ENCODE results near the gene MYMX.

The MYMX gene

DNA sequence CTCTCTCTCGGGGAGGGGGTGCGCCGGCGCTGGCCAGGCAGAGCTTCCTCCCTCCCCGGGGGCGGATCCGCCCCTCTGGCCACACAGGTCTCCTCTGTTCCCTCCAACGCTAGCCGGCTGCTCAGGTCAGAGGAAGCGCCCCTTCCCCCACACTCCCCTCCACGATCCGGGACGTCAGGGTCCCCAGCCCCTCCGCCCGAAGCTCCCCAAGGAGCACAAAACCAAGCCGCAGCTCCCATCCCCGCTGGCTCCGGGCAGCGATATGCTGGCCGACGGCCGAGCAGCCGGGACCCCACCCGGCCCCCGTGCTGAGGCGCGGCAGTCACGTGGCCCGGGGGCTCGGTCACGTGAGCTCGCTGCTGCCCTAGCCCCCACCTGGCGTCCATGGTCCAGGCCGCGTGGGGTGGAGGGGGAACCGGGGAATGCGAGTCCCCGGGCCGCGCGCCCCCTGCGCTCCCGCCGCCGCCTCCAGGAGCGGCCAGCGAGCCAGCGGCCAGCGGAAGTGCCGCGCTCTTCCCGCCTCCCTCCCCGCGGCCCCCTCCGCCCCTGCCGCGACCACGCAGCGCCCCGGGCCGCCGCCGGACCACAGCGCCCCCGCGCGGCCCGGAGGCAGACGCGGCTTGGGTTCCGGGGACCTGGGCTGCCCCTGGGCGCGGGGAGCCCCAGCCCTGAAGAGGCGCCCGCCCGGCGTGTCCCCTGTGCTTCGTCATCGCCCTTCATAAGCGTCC, 40.5 kb downstream of the MYMX start, which contains the start of gene SLC35B2:
Gene SLC35B2 (minus strand): TSS at position 504 of the 728 bp plus-strand sequence. CDS start 118 bp downstream, at position 386.
- TF ChIP-seq ZFP3 (CRISPR knock-in tag; IDR thresholded peaks at IDR 0.05) (0 out of 2 replicates have a peak, but pooled peaks have one; percentile 19), CSDC2 (CRISPR knock-in tag; IDR thresholded peaks at IDR 0.05) (0 out of 2 replicates have a peak, but pooled peaks have one; percentile 23), ZNF70 (CRISPR knock-in tag; IDR thresholded peaks at IDR 0.05) (no peak), OSR1 (CRISPR knock-in tag; IDR thresholded peaks at IDR 0.05) (no peak), TOX (CRISPR knock-in tag; IDR thresholded peaks at IDR 0.05; ENCODE audit: borderline replicate concordance) (no peak), ARNTL (CRISPR knock-in tag; IDR thresholded peaks at IDR 0.05; ENCODE audit: borderline replicate concordance, low read depth) (peak; percentile 88)
- TF ChIP-seq, protein P1, sequence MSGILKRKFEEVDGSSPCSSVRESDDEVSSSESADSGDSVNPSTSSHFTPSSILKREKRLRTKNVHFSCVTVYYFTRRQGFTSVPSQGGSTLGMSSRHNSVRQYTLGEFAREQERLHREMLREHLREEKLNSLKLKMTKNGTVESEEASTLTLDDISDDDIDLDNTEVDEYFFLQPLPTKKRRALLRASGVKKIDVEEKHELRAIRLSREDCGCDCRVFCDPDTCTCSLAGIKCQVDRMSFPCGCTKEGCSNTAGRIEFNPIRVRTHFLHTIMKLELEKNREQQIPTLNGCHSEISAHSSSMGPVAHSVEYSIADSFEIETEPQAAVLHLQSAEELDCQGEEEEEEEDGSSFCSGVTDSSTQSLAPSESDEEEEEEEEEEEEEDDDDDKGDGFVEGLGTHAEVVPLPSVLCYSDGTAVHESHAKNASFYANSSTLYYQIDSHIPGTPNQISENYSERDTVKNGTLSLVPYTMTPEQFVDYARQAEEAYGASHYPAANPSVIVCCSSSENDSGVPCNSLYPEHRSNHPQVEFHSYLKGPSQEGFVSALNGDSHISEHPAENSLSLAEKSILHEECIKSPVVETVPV (CRISPR knock-in tag; IDR thresholded peaks at IDR 0.05) = no peak
- TF ChIP-seq, protein P2, sequence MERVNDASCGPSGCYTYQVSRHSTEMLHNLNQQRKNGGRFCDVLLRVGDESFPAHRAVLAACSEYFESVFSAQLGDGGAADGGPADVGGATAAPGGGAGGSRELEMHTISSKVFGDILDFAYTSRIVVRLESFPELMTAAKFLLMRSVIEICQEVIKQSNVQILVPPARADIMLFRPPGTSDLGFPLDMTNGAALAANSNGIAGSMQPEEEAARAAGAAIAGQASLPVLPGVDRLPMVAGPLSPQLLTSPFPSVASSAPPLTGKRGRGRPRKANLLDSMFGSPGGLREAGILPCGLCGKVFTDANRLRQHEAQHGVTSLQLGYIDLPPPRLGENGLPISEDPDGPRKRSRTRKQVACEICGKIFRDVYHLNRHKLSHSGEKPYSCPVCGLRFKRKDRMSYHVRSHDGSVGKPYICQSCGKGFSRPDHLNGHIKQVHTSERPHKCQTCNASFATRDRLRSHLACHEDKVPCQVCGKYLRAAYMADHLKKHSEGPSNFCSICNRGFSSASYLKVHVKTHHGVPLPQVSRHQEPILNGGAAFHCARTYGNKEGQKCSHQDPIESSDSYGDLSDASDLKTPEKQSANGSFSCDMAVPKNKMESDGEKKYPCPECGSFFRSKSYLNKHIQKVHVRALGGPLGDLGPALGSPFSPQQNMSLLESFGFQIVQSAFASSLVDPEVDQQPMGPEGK (CRISPR knock-in tag; IDR thresholded peaks at IDR 0.05; ENCODE audit: borderline replicate concordance) = peak; percentile 95
- peak; percentile 55 for ATAC-seq

DNA sequence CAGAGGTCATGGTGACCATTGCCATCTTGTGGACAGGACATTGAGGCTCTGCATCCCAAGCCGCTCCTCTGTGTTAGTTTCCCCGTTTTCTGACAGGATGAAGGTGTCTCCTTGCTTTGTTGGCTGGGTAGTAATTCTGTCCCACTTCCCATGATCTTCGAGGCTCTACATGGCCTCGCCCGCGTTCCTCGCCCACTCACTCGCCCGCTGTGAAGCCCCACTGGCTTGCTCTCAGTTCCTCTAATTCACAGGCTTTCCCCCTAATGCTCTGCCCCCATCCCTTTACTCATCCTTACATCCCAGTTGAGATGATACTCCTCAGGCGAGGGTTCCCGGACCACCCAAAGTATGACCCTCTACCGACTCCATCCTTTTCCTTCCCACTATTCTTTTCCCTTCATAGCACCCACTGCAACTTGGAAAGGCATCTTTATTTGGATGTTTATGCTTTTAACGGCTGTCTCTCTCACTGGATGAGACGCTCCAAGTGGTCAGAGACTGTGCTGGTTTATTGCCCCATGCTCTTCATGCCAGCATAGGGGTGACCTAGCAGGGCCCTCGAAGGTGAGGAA, 41.1 kb downstream of the MYMX start:
- TF ChIP-seq, protein P2 (CRISPR knock-in tag; IDR thresholded peaks at IDR 0.05; ENCODE audit: borderline replicate concordance) = no peak
- TF ChIP-seq PPARA (CRISPR knock-in tag; IDR thresholded peaks at IDR 0.05; ENCODE audit: borderline replicate concordance) = no peak
- TF ChIP-seq BACH2 (CRISPR knock-in tag; IDR thresholded peaks at IDR 0.05; ENCODE audit: borderline replicate concordance) = no peak
- TF ChIP-seq ZC3H10 (CRISPR knock-in tag; IDR thresholded peaks at IDR 0.05) = no peak
- no peak for TF ChIP-seq ISL1 (CRISPR knock-in tag; IDR thresholded peaks at IDR 0.05)
- TF ChIP-seq CSDC2 (CRISPR knock-in tag; IDR thresholded peaks at IDR 0.05) = no peak
- TF ChIP-seq, protein P3, sequence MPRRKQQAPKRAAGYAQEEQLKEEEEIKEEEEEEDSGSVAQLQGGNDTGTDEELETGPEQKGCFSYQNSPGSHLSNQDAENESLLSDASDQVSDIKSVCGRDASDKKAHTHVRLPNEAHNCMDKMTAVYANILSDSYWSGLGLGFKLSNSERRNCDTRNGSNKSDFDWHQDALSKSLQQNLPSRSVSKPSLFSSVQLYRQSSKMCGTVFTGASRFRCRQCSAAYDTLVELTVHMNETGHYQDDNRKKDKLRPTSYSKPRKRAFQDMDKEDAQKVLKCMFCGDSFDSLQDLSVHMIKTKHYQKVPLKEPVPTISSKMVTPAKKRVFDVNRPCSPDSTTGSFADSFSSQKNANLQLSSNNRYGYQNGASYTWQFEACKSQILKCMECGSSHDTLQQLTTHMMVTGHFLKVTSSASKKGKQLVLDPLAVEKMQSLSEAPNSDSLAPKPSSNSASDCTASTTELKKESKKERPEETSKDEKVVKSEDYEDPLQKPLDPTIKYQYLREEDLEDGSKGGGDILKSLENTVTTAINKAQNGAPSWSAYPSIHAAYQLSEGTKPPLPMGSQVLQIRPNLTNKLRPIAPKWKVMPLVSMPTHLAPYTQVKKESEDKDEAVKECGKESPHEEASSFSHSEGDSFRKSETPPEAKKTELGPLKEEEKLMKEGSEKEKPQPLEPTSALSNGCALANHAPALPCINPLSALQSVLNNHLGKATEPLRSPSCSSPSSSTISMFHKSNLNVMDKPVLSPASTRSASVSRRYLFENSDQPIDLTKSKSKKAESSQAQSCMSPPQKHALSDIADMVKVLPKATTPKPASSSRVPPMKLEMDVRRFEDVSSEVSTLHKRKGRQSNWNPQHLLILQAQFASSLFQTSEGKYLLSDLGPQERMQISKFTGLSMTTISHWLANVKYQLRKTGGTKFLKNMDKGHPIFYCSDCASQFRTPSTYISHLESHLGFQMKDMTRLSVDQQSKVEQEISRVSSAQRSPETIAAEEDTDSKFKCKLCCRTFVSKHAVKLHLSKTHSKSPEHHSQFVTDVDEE (CRISPR knock-in tag; IDR thresholded peaks at IDR 0.05) = no peak
- TF ChIP-seq ZNF8 (CRISPR knock-in tag; IDR thresholded peaks at IDR 0.05) = no peak
- TF ChIP-seq GLIS3 (CRISPR knock-in tag; IDR thresholded peaks at IDR 0.05) = no peak
- ATAC-seq = no peak

DNA sequence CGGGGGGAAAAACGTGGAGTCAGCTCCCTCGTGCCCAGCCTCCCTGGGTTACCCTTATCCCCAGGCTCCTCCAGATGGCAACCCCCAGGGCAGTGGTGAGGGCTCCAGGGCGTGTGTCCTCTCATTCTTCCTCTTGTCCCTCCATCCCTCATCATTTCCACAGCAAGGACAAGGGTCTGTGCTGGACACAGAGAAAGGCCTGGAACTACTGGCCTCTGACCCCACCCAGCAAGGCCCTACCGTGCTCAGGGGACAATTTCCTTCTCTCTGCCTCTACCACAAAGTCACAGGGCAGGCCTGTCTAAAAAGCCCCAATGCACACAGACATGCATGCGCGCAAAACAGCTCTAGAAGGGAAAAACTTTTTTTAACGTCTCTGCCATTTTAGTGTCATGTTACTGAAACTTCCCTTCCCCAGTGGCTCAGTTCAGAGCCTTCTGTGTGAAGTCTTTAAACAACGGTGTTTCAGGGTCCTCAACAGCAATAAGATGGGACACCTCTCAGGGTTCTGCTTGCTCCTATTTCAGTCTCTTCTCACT, 41.7 kb downstream of the MYMX start:
- no peak for ATAC-seq
- TF ChIP-seq RARB (CRISPR knock-in tag; IDR thresholded peaks at IDR 0.05) = no peak
- TF ChIP-seq, protein P2 (CRISPR knock-in tag; IDR thresholded peaks at IDR 0.05; ENCODE audit: borderline replicate concordance) = no peak
- TF ChIP-seq, protein P1 (CRISPR knock-in tag; IDR thresholded peaks at IDR 0.05) = no peak
- no peak for TF ChIP-seq ZFP30 (CRISPR knock-in tag; IDR thresholded peaks at IDR 0.05)
- no peak for TF ChIP-seq ZNF70 (CRISPR knock-in tag; IDR thresholded peaks at IDR 0.05)
- no peak for TF ChIP-seq ISL1 (CRISPR knock-in tag; IDR thresholded peaks at IDR 0.05)
- TF ChIP-seq, protein P3 (CRISPR knock-in tag; IDR thresholded peaks at IDR 0.05) = no peak
- TF ChIP-seq SNAI2 (CRISPR knock-in tag; IDR thresholded peaks at IDR 0.05) = no peak
- TF ChIP-seq ZNF8 (CRISPR knock-in tag; IDR thresholded peaks at IDR 0.05) = no peak
- no peak for TF ChIP-seq ARNTL (CRISPR knock-in tag; IDR thresholded peaks at IDR 0.05; ENCODE audit: borderline replicate concordance, low read depth)
